ENCODE measurements around the gene LCA5L.

The LCA5L gene

DNA sequence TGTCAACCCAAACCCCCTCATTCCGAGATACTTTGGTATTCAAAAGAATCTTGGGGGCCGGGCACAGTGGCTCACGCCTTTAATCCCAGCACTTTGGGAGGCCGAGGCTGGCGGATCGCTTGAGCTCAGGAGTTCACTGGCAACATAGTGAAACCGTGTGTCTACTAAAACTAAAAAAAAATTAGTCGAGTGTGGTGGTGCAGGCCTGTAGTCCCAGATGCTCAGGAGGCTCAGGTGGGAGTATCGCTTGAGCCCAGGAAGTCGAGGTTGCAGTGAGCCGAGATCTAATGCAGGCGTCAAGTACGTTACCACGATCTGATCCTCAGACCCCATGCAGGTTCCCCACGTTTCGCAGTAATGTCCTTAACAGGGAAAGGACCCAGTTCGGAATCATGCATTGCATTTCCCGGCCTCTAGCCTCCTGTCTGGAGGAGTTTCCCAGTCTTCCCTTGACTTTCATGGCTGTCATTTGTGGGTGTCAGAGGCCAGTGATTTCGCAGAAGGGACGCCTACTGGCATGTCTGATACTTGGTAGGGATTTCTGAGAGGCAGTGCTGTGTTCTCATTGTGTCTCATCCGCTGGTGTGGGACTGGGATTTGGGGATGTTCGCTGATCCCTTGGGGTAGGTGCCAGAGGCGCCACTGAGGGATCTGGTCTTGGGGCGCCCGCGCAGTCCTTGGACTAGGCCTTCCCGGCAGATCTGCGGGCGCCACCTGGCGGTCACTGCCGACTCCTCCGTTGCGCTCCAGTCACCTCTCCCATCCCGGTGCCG is 57.4 kb downstream of the LCA5L start:
- peak overlapping the region; percentile 74 to 89 (median 86) for H3K27ac Mint-ChIP-seq
- H3K9me3 Mint-ChIP-seq: no peaks in the 10 kb centered on the region
- no peaks in the 10 kb centered on the region for H3K27me3 Mint-ChIP-seq (ENCODE audit: low read depth)
- TF ChIP-seq CTCF (IDR thresholded peaks at IDR 0.05; ENCODE audit: unreplicated experiment in 3 of 3): peak; percentile 90 to 92 (median 91)
- H3K4me3 Mint-ChIP-seq: peak overlapping the region; percentile 82 to 92 (median 89)
- peaks cover 34% of the 10 kb centered on the region for H3K4me1 Mint-ChIP-seq
- H3K36me3 Mint-ChIP-seq (ENCODE audit: low read depth): peaks cover 31% of the 10 kb centered on the region

GRCh38 chr21:39387461-39388037 is 58.0 kb downstream of the LCA5L start:
- no peaks in the 10 kb centered on the region for H3K9me3 Mint-ChIP-seq
- H3K36me3 Mint-ChIP-seq (ENCODE audit: low read depth): peaks cover 24% of the 10 kb centered on the region
- H3K4me1 Mint-ChIP-seq: peaks cover 34% of the 10 kb centered on the region
- H3K27me3 Mint-ChIP-seq (ENCODE audit: low read depth): no peaks in the 10 kb centered on the region
- peak overlapping the region; percentile 82 to 92 (median 89) for H3K4me3 Mint-ChIP-seq
- TF ChIP-seq CTCF (IDR thresholded peaks at IDR 0.05; ENCODE audit: unreplicated experiment in 3 of 3): no peak
- peak overlapping the region; percentile 74 to 89 (median 86) for H3K27ac Mint-ChIP-seq

GRCh38 chr21:39386899-39387298 is 58.7 kb downstream of the LCA5L start:
- TF ChIP-seq CTCF (IDR thresholded peaks at IDR 0.05; ENCODE audit: unreplicated experiment in 3 of 3): no peak
- peaks cover 23% of the 10 kb centered on the region for H3K36me3 Mint-ChIP-seq (ENCODE audit: low read depth)
- peak overlapping the region in 2 of 3 experiments; percentile 82 to 92 for H3K4me3 Mint-ChIP-seq
- no peaks in the 10 kb centered on the region for H3K9me3 Mint-ChIP-seq
- peaks cover 35% of the 10 kb centered on the region for H3K4me1 Mint-ChIP-seq
- H3K27me3 Mint-ChIP-seq (ENCODE audit: low read depth): no peaks in the 10 kb centered on the region
- peak overlapping the region in 2 of 3 experiments; percentile 74 to 89 for H3K27ac Mint-ChIP-seq

GRCh38 chr21:39386194-39386593 is 59.4 kb downstream of the LCA5L start:
- peaks cover 16% of the 10 kb centered on the region for H3K36me3 Mint-ChIP-seq (ENCODE audit: low read depth)
- H3K27ac Mint-ChIP-seq: no peak overlapping the region
- no peak overlapping the region for H3K4me3 Mint-ChIP-seq
- TF ChIP-seq CTCF (IDR thresholded peaks at IDR 0.05; ENCODE audit: unreplicated experiment in 3 of 3): no peak
- no peaks in the 10 kb centered on the region for H3K27me3 Mint-ChIP-seq (ENCODE audit: low read depth)
- peaks cover 36% of the 10 kb centered on the region for H3K4me1 Mint-ChIP-seq
- no peaks in the 10 kb centered on the region for H3K9me3 Mint-ChIP-seq

DNA sequence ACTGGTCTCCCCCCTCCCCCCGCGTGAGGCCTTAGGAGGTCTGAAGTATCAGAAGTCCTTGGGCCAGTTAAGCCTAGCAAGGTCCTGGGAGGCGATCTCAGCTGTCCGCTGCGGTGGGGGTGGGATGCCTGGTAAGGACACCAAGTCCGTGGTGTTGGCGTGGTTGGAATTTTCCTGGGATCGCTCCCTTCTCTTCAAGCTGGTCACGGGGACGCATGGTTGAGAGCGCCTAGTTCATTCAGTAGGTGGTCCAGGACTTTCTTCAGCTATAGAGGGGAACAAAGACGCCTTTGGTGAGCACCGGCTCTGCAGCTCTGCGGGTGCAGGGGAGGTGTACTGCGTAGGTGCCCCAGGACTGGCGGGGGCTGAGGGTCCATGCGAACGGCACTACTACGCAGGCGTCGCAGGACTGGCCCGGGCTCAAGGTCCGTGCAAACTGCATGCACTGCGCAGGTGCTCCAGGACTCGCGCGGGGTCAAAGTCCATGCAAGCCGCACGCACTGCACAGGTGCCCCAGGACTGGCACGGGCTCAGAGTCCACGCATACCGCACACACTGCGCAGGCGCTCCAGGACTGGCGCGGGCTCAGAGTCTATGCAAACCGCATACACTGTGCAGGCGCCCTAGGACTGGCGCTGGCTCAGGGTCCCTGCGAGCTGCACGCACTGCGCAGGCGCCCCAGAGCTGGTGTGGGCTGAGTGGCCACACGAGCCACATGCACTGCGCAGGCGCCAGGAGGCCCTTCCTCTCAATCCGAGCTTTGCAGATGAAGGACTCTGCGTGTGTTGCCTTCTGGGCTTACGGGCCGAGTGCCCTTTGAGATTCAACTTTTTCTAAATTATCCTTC is 60.1 kb downstream of the LCA5L start:
- no peak for TF ChIP-seq CTCF (IDR thresholded peaks at IDR 0.05; ENCODE audit: unreplicated experiment in 3 of 3)
- H3K36me3 Mint-ChIP-seq (ENCODE audit: low read depth): peaks cover 13% of the 10 kb centered on the region
- peaks cover 39% of the 10 kb centered on the region for H3K4me1 Mint-ChIP-seq
- H3K27ac Mint-ChIP-seq: no peak overlapping the region
- no peaks in the 10 kb centered on the region for H3K9me3 Mint-ChIP-seq
- H3K4me3 Mint-ChIP-seq: no peak overlapping the region
- no peaks in the 10 kb centered on the region for H3K27me3 Mint-ChIP-seq (ENCODE audit: low read depth)
